GM12878 (cell line): ENCODE measurements around the gene ADGRL3. TPM values are rescaled to one million over a fixed set of nuclear protein-coding genes. Genes with fewer than 3 reads are reported as not detected.

Experiments used
- ATAC-seq: fragments of 200-7000 bp; cut with Tn5 transposase; 3 replicates; pipeline ENCODE4 v1.9.1; 2020; ENCODE audit warnings: mild to moderate bottlenecking, moderate library complexity
- BruUV-seq: library from RNA; stranded (reverse); fragments of 400-500 nt; replicated peaks from 2 replicates; lab custom pipeline; 2021; lab: Mats Ljungman, UMichigan
- CTCF ChIA-PET: fragments of 300-600 bp; sonication (Branson Sonifier 250); formaldehyde crosslinking; extraction: SDS; loops from one replicate; lab custom pipeline; 2021; ENCODE audit warnings: inconsistent platforms; lab: Yijun Ruan, JAX
- POLR2A ChIA-PET: fragments of 350-600 bp; formaldehyde crosslinking; extraction: SDS; loops from one replicate; lab custom pipeline; 2021; ENCODE audit warnings: inconsistent platforms; lab: Charles Lee
- RAD21 ChIA-PET: fragments of 300-600 bp; sonication (Branson Sonifier 250); formaldehyde crosslinking; loops from one replicate; lab custom pipeline; 2023; ENCODE audit warnings: antibody characterized with exemption; ENCODE audit not compliant: unreplicated experiment; lab: Charles Lee
- SMC1A ChIA-PET: fragments of 300-600 bp; sonication (Branson Sonifier 250); formaldehyde crosslinking; loops from one replicate; lab custom pipeline; 2023; ENCODE audit not compliant: unreplicated experiment, uncharacterized antibody; lab: Charles Lee
- DNase-seq: peaks from one replicate; pipeline ENCODE4 v3.0.0-alpha.2; 2011; ENCODE audit warnings: low read depth, low spot score
- FAIRE-seq: peaks from 3 replicates; lab custom pipeline; 2011; peaks lifted over from hg19 to GRCh38; lab: Jason Lieb, UNC
- H2AFZ ChIP-seq: 2 replicates; pipeline ENCODE4 v1.6.0; 2011; ENCODE audit warnings: low read depth, low read length, control low read depth; ENCODE audit not compliant: control insufficient read depth
- H3K27ac ChIP-seq: 2 replicates; pipeline ENCODE4 v1.5.1; 2011; ENCODE audit warnings: control low read depth; ENCODE audit not compliant: control insufficient read depth, insufficient read depth
- H3K27me3 ChIP-seq, 2 experiments: replicated peaks in 1 of 2; 2 replicates each; pipeline versions ENCODE4 v1.6.0 to v1.6.1; 2011; ENCODE audit warnings: low read length in 1 of 2; ENCODE audit not compliant: control insufficient read depth in 2 of 2, insufficient read depth in 2 of 2
- H3K36me3 ChIP-seq, 2 experiments: 2 replicates each; pipeline ENCODE4 v1.5.1; 2011; ENCODE audit warnings: low read length in 1 of 2; ENCODE audit not compliant: control insufficient read depth in 2 of 2, insufficient read depth in 2 of 2
- H3K4me1 ChIP-seq: 2 replicates; pipeline ENCODE4 v1.6.1; 2011; ENCODE audit warnings: mild to moderate bottlenecking, low read length, moderate library complexity, mixed read lengths; ENCODE audit not compliant: control insufficient read depth, insufficient read depth
- H3K4me2 ChIP-seq: 2 replicates; pipeline ENCODE4 v1.6.0; 2011; ENCODE audit warnings: control low read depth; ENCODE audit not compliant: control insufficient read depth, insufficient read depth
- H3K4me3 ChIP-seq: fragments of 200-600 bp; sonication (generic); 2 replicates; pipeline ENCODE4 v1.5.1; 2016
- H3K79me2 ChIP-seq: 2 replicates; pipeline ENCODE4 v1.6.0; 2011; ENCODE audit warnings: low read length; ENCODE audit not compliant: control insufficient read depth, insufficient read depth
- H3K9ac ChIP-seq: 2 replicates; pipeline ENCODE4 v1.8.0; 2011; ENCODE audit warnings: low read length, control low read depth, mixed read lengths; ENCODE audit not compliant: control insufficient read depth, insufficient read depth
- H3K9me3 ChIP-seq: replicated peaks from 3 replicates; pipeline ENCODE4 v1.5.1; 2011; ENCODE audit warnings: mild to moderate bottlenecking, low read length; ENCODE audit not compliant: control insufficient read depth, insufficient read depth
- H4K20me1 ChIP-seq: 2 replicates; pipeline ENCODE4 v1.6.0; 2011; ENCODE audit not compliant: control insufficient read depth, insufficient read depth
- BMI1 ChIP-seq: fragments of 450-650 bp; IDR thresholded peaks from 2 replicates; pipeline ENCODE4 v1.6.1; 2016; ENCODE audit warnings: mild to moderate bottlenecking, moderate library complexity, borderline replicate concordance
- CBFB ChIP-seq: IDR thresholded peaks from 2 replicates; pipeline ENCODE4 v1.6.1; 2016; ENCODE audit warnings: antibody characterized with exemption, low read depth
- EP300 ChIP-seq, 2 experiments: fragments of 150-350 bp in 1 of 2; IDR thresholded peaks; 2 replicates each; pipeline ENCODE4 v1.6.1; 2011 to 2012; ENCODE audit warnings: low read depth in 2 of 2, low read length in 2 of 2, borderline replicate concordance in 1 of 2, improper control_type of control experiment in 1 of 2, inconsistent platforms in 1 of 2; ENCODE audit not compliant: control insufficient read depth in 1 of 2
- EZH2 ChIP-seq: IDR thresholded peaks from 2 replicates; pipeline ENCODE4 v1.6.1; 2012; ENCODE audit warnings: low read depth, mild to moderate bottlenecking, control low read depth, inconsistent platforms, low read length, borderline replicate concordance; ENCODE audit not compliant: control insufficient read depth
- GATAD2B ChIP-seq: fragments of 450-650 bp; conservative IDR thresholded peaks from 2 replicates; pipeline ENCODE4 v1.6.1; 2017; ENCODE audit warnings: low read depth, mild to moderate bottlenecking, moderate library complexity
- MYB ChIP-seq: fragments of 150-350 bp; IDR thresholded peaks from 2 replicates; pipeline ENCODE4 v1.6.1; 2014; ENCODE audit warnings: mild to moderate bottlenecking, low read depth, low read length, borderline replicate concordance
- NFXL1 ChIP-seq: fragments of 450-650 bp; IDR thresholded peaks from 2 replicates; pipeline ENCODE4 v1.6.1; 2017; ENCODE audit warnings: antibody characterized with exemption, mild to moderate bottlenecking, borderline replicate concordance
- RCOR1 ChIP-seq: conservative IDR thresholded peaks from 2 replicates; pipeline ENCODE4 v1.6.1; 2012; ENCODE audit warnings: low read depth, low read length, improper control_type of control experiment
- RUNX3 ChIP-seq: IDR thresholded peaks from 2 replicates; pipeline ENCODE4 v1.6.1; 2012; ENCODE audit warnings: low read length, inconsistent platforms
- TAF1 ChIP-seq: IDR thresholded peaks from 2 replicates; pipeline ENCODE4 v1.6.1; 2011; ENCODE audit warnings: mild to moderate bottlenecking, low read depth, low read length, borderline replicate concordance
- YY1 ChIP-seq: IDR thresholded peaks from 2 replicates; pipeline ENCODE4 v1.6.1; 2011; ENCODE audit warnings: low read depth, mild to moderate bottlenecking, low read length
- ZBTB11 ChIP-seq: fragments of 450-650 bp; formaldehyde crosslinking; IDR thresholded peaks from 2 replicates; pipeline ENCODE4 v1.5.0; 2022; ENCODE audit warnings: mild to moderate bottlenecking, missing genetic modification characterization
- ZNF207 ChIP-seq: fragments of 450-650 bp; IDR thresholded peaks from 2 replicates; pipeline ENCODE4 v1.6.1; 2014; ENCODE audit warnings: antibody characterized with exemption, mild to moderate bottlenecking, borderline replicate concordance
- ZNF24 ChIP-seq: fragments of 450-650 bp; IDR thresholded peaks from 2 replicates; pipeline ENCODE4 v1.6.1; 2017; ENCODE audit warnings: antibody characterized with exemption, mild to moderate bottlenecking
- WGBS: methylation state at CpG from one replicate; pipeline ENCODE4 v1.1.6; 2016; ENCODE audit warnings: low lambda C conversion rate; ENCODE audit not compliant: insufficient replicate concordance, insufficient coverage; ENCODE audit errors: missing lambda C conversion rate; 5-methylcytosine and 5-hydroxymethylcytosine counted together
- in situ Hi-C: fragments of 300-500 bp; cut with MboI; formaldehyde crosslinking; loops from 9 replicates; pipeline ENCODE4 v1.14.3; 2018; ENCODE audit warnings: mixed read lengths
- intact Hi-C: fragments of 100-400 bp; cut with micrococcal nuclease; formaldehyde crosslinking; loops from one replicate; pipeline ENCODE4 v1.14.2; 2022; ENCODE audit not compliant: unreplicated experiment
- polyA plus RNA-seq, 11 experiments: library from polyadenylated mRNA; depleted of rRNA in 4 of 11; unstranded in 6 of 11; stranded (reverse) in 5 of 11; fragments of >200 nt; fragmentation: Nextera tagmentation in 4 of 11; fragmentation: Illumina TruSeq in 1 of 11; extraction: Ambion mirVana in 4 of 11; extraction: Trizol in 1 of 11; gene quantifications; 1 replicate in 1 of 11; 2 replicates in 10 of 11; pipeline versions ENCODE4 v1.2.1 to v1.2.3, GENCODE V29; 2011 to 2016; ENCODE audit warnings: inconsistent platforms in 2 of 11, missing spikeins in 2 of 11, low read depth in 1 of 11
- total RNA-seq, 4 experiments: library from RNA; depleted of rRNA in 3 of 4; stranded (reverse); fragments of >200 nt in 3 of 4; fragmentation: Illumina TruSeq in 1 of 4; extraction: Trizol in 1 of 4; gene quantifications; 2 replicates each; pipeline versions ENCODE4 v1.2.1 to v1.2.3, GENCODE V29; 2013 to 2021

The ADGRL3 gene
- total and polyA plus RNA-seq, 10 of the 15 experiments (the other 5 are each of a cell fraction or from before 2014, with no cell fraction given): 1.1 TPM; not detected in 9

- no peak for FAIRE-seq
- no peaks in the 10 kb centered on the region; a peak in 1 of 4 replicates for H3K27me3 ChIP-seq
- POLR2A ChIA-PET: no interaction called here
- H3K9ac ChIP-seq: no peak overlapping the region
- no peak for TF ChIP-seq CBFB
- no peak for TF ChIP-seq BMI1
- TF ChIP-seq EP300 (IDR thresholded peaks at IDR 0.05; ENCODE audit: borderline replicate concordance in 1 of 2, control insufficient read depth in 1 of 2, low read depth in 2 of 2, low read length in 2 of 2): no peak
- TF ChIP-seq NFXL1: no peak
- no peak for TF ChIP-seq MYB
- H3K79me2 ChIP-seq: no peaks in the 10 kb centered on the region
- no peak overlapping the region for H2AFZ ChIP-seq
- H3K36me3 ChIP-seq: no peaks in the 10 kb centered on the region
- 6% methylated on average over 1 of the region's 1 CpG for WGBS
- intact Hi-C loops: no loop called here
- ATAC-seq: no peak
- DNase-seq: no peak
- no peak overlapping the region for H3K4me2 ChIP-seq
- RAD21 ChIA-PET: no interaction called here
- CTCF ChIA-PET: no interaction called here
- no peaks in the 10 kb centered on the region for H3K4me1 ChIP-seq
- SMC1A ChIA-PET: interaction anchor here (0.5 kb wide), 1 partner anchor 127 kb away, joined by 3 read pairs; no protein-coding TSS in a partner anchor
- H4K20me1 ChIP-seq: no peaks in the 10 kb centered on the region
- H3K4me3 ChIP-seq: no peak overlapping the region
- no peaks in the 10 kb centered on the region for H3K9me3 ChIP-seq
- in situ Hi-C loops: no loop called here
- no TSS peak for BruUV-seq
- H3K27ac ChIP-seq: no peak overlapping the region
Measured at GRCh38 chr4:61195101-61195500, 5.0 kb upstream of the ADGRL3 start.

GRCh38 chr4:61198686-61199085, 1.4 kb upstream of the ADGRL3 start:
- Histone ChIP-seq H3K27me3 (peaks cover 0 to 3% of the 10 kb centered on the region in 2 experiments; a peak in 3 of 4 replicates), H3K4me1 (no peaks in the 10 kb centered on the region), H3K36me3 (no peaks in the 10 kb centered on the region), H3K4me2 (no peak overlapping the region), H4K20me1 (no peaks in the 10 kb centered on the region), H3K9me3 (no peaks in the 10 kb centered on the region), H3K27ac (no peak overlapping the region), H3K4me3 (no peak overlapping the region), H2AFZ (no peak overlapping the region), H3K79me2 (no peaks in the 10 kb centered on the region), H3K9ac (no peak overlapping the region)
- FAIRE-seq (no peak), ATAC-seq (no peak), DNase-seq (no peak)
- no TSS peak for BruUV-seq
- CTCF ChIA-PET: no interaction called here
- in situ Hi-C loops (no loop called here), intact Hi-C loops (no loop called here)
- POLR2A ChIA-PET: no interaction called here
- SMC1A ChIA-PET: no interaction called here
- WGBS: 86% methylated on average over 1 of the region's 1 CpG
- RAD21 ChIA-PET: no interaction called here
- no peak for TF ChIP-seq TAF1
- TF ChIP-seq ZNF207: no peak
- no peak for TF ChIP-seq YY1
- TF ChIP-seq RUNX3: no peak
- no peak for TF ChIP-seq ZBTB11 (CRISPR knock-in tag)
- no peak for TF ChIP-seq GATAD2B
- no peak for TF ChIP-seq EZH2
- no peak for TF ChIP-seq RCOR1
- no peak for TF ChIP-seq ZNF24
